Measurements from ENCODE around the gene HOXD13. TPM values are rescaled to one million over a fixed set of nuclear protein-coding genes. Genes with fewer than 3 reads are reported as not detected.
A peak's percentile ranks its signal among the peaks of the same experiment; 100 is the strongest.

The HOXD13 gene
- total and polyA plus RNA-seq, 2 of the 8 experiments (the other 6 are each of a cell fraction or from before 2014, with no cell fraction given) = not detected

- H3K27ac ChIP-seq (ENCODE audit: low read depth, low read length) = no peak overlapping the region
- peaks cover 0 to 12% (median 9%) of the 10 kb centered on the region in 4 experiments; a peak in 6 of 7 replicates for H3K4me1 ChIP-seq (replicated peaks in 1 of 4; ENCODE audit: control insufficient read depth in 3 of 4, insufficient read depth in 4 of 4, low read length in 3 of 4)
- no peaks in the 10 kb centered on the region for H3K79me1 ChIP-seq (ENCODE audit: low read depth, low read length)
- no peak overlapping the region for H3K9ac ChIP-seq (replicated peaks in 1 of 4; ENCODE audit: extremely low read depth in 1 of 4, low read depth in 3 of 4, low read length in 3 of 4)
- no peak for DNase-seq (ENCODE audit: low read depth in 1 of 2, low spot score in 2 of 2)
- no peak overlapping the region for H2AFZ ChIP-seq (ENCODE audit: low read length)
- peaks cover 2% of the 10 kb centered on the region; the same call in 1 of the 2 replicates for H3K23me2 ChIP-seq (ENCODE audit: low read depth, low read length)
- no peak overlapping the region for H3K56ac ChIP-seq (replicated peaks; ENCODE audit: insufficient read length, low read depth, low read length)
- no peak overlapping the region for H4K5ac ChIP-seq (ENCODE audit: insufficient read length, low read depth, low read length)
- no peak overlapping the region for H2AK5ac ChIP-seq (ENCODE audit: low read depth, low read length)
- no peaks in the 10 kb centered on the region for H3K79me2 ChIP-seq (ENCODE audit: control insufficient read depth in 1 of 2, insufficient read depth in 2 of 2, low read length in 2 of 2)
- H3K18ac ChIP-seq (ENCODE audit: extremely low read depth, low read length) = no peak overlapping the region
- H3K4me2 ChIP-seq (ENCODE audit: insufficient read depth in 1 of 2, low read depth in 2 of 2, low read length in 2 of 2) = no peak overlapping the region
- H2BK120ac ChIP-seq (replicated peaks; ENCODE audit: low read depth, low read length) = no peak overlapping the region
- CTCF ChIA-PET (ENCODE audit: partially characterized antibody) = interaction anchor here (0.6 to 2.5 kb wide), 4 partner anchors 8 to 12 kb away, joined by 3 to 12 read pairs (median 5); no protein-coding TSS in a partner anchor
- no peak overlapping the region for H3K4ac ChIP-seq (replicated peaks; ENCODE audit: insufficient read length, low read depth, low read length)
- TF ChIP-seq CBX8 (IDR thresholded peaks at IDR 0.05; ENCODE audit: borderline replicate concordance, low read depth, low read length) (peak; percentile 33; the same call in 1 of the 2 replicates), BCL11A (IDR thresholded peaks at IDR 0.05; ENCODE audit: low read depth in 2 of 2, low read length in 2 of 2) (no peak), SIX5 (IDR thresholded peaks at IDR 0.05; ENCODE audit: low read depth, low read length) (no peak), EZH2 (IDR thresholded peaks at IDR 0.05; ENCODE audit: low read depth, low read length, severe bottlenecking) (no peak), SP2 (IDR thresholded peaks at IDR 0.05; ENCODE audit: low read length) (no peak)
- no peak overlapping the region for H2BK20ac ChIP-seq (ENCODE audit: low read length)
- H3K36me3 ChIP-seq (ENCODE audit: control insufficient read depth in 2 of 4, insufficient read depth in 4 of 4, low read length in 3 of 4) = peaks cover 0 to 5% (median 0%) of the 10 kb centered on the region in 4 experiments; a peak in 1 of 8 replicates
- H4K20me1 ChIP-seq (replicated peaks in 1 of 2; ENCODE audit: control insufficient read depth in 1 of 2, insufficient read depth in 2 of 2, low read length in 2 of 2) = peaks cover 19 to 36% of the 10 kb centered on the region in 2 experiments
- H3K9me3 ChIP-seq (ENCODE audit: insufficient read depth in 2 of 2, low read depth in 1 of 2, low read length in 1 of 2) = no peaks in the 10 kb centered on the region; a peak in 1 of 4 replicates
- H2BK12ac ChIP-seq (ENCODE audit: low read depth, low read length) = no peak overlapping the region
- H3K14ac ChIP-seq (ENCODE audit: insufficient read length) = no peak overlapping the region
- no peak overlapping the region for H2BK15ac ChIP-seq (ENCODE audit: low read length)
- no peak overlapping the region for H2BK5ac ChIP-seq (ENCODE audit: low read depth, low read length)
- no peak overlapping the region for H4K91ac ChIP-seq (replicated peaks; ENCODE audit: insufficient read length, low read length)
- POLR2A ChIA-PET (ENCODE audit: partially characterized antibody) = no interaction called here
- FAIRE-seq = no peak
- no peak overlapping the region for H4K8ac ChIP-seq (ENCODE audit: extremely low read depth, insufficient read depth, low read length)
- H3K4me3 ChIP-seq (ENCODE audit: extremely low read depth in 1 of 4, insufficient read depth in 2 of 4, low read depth in 3 of 4, low read length in 4 of 4) = no peak overlapping the region
- H3K27me3 ChIP-seq (replicated peaks in 1 of 4; ENCODE audit: control insufficient read depth in 3 of 4, extremely low read depth in 1 of 4, insufficient read depth in 3 of 4, low read length in 3 of 4) = peaks cover 92 to 99% (median 98%) of the 10 kb centered on the region in 4 experiments
- 33% methylated on average over 5 of the region's 5 CpGs; no CpG with 5 or more reads in 1 of the 2 experiments for WGBS, 2 experiments (ENCODE audit: extremely low coverage in 1 of 2, insufficient coverage in 1 of 2, insufficient read length in 1 of 2, insufficient replicate concordance in 2 of 2, low coverage in 1 of 2, low lambda C conversion rate in 2 of 2, missing lambda C conversion rate in 1 of 2)
- no peak overlapping the region for H3K23ac ChIP-seq (ENCODE audit: insufficient read length)
Measured at GRCh38 chr2:176090862-176091261, 1.7 kb upstream of the HOXD13 start.

Data from H1 (cell line).